SU-DHL-6 (cell line): ENCODE results near the gene TRIM28.

Experiments
- H2AFZ ChIP-seq: fragments of 200-600 bp; sonication (generic); 2 replicates; pipeline ENCODE4 v1.6.1; 2014; ENCODE audit warnings: low read depth, mild to moderate bottlenecking, moderate library complexity, mixed read lengths, antibody characterized with exemption, low read length; ENCODE audit not compliant: severe bottlenecking
- H3F3A ChIP-seq: fragments of 200-600 bp; shearing (Covaris generic); 2 replicates; pipeline ENCODE4 v1.6.0; 2016; ENCODE audit warnings: antibody characterized with exemption, mild to moderate bottlenecking; ENCODE audit not compliant: insufficient read depth
- H3K27ac ChIP-seq: fragments of 200-600 bp; sonication (generic); 2 replicates; pipeline ENCODE4 v1.5.1; 2016; ENCODE audit warnings: low read depth, mild to moderate bottlenecking, low read length, moderate library complexity, mixed read lengths
- H3K27me3 ChIP-seq: fragments of 200-600 bp; sonication (generic), shearing (Covaris generic); 2 replicates; pipeline ENCODE4 v1.6.0; 2014; ENCODE audit warnings: mild to moderate bottlenecking, low read length
- H3K36me3 ChIP-seq: fragments of 200-600 bp; sonication (generic); 2 replicates; pipeline ENCODE4 v1.6.1; 2014; ENCODE audit warnings: mild to moderate bottlenecking, low read length, mixed read lengths
- H3K4me2 ChIP-seq: fragments of 300-600, 200-600 bp; shearing (Covaris generic), sonication (generic); 2 replicates; pipeline ENCODE4 v1.6.0; 2014; ENCODE audit warnings: low read length, low read depth, mild to moderate bottlenecking; ENCODE audit not compliant: poor library complexity, severe bottlenecking
- H3K4me3 ChIP-seq: fragments of 200-600 bp; sonication (generic); 2 replicates; pipeline ENCODE4 v1.5.1; 2014; ENCODE audit warnings: antibody characterized with exemption, low read length, mild to moderate bottlenecking, mixed read lengths; ENCODE audit not compliant: insufficient read depth, poor library complexity, severe bottlenecking
- H3K79me2 ChIP-seq: fragments of 200-600 bp; sonication (generic); 2 replicates; pipeline ENCODE4 v1.6.1; 2014; ENCODE audit warnings: mild to moderate bottlenecking, low read length, moderate library complexity; ENCODE audit not compliant: insufficient read depth
- H3K9ac ChIP-seq: fragments of 200-600 bp; sonication (generic); 2 replicates; pipeline ENCODE4 v1.7.0; 2014; ENCODE audit warnings: mild to moderate bottlenecking, low read length
- H3K9me2 ChIP-seq: fragments of 200-600 bp; sonication (generic); replicated peaks from 2 replicates; pipeline ENCODE4 v1.6.1; 2014; ENCODE audit warnings: low read length; ENCODE audit not compliant: insufficient read depth
- H3K9me3 ChIP-seq: fragments of 200-600 bp; sonication (generic); 2 replicates; pipeline ENCODE4 v1.6.1; 2014; ENCODE audit warnings: low read length, mixed read lengths; ENCODE audit not compliant: insufficient read depth
- H4K20me1 ChIP-seq: fragments of 200-600 bp; sonication (generic); 2 replicates; pipeline ENCODE4 v1.6.1; 2014; ENCODE audit warnings: low read depth, mild to moderate bottlenecking, antibody characterized with exemption, low read length, moderate library complexity, mixed read lengths
- EZH2phosphoT487 ChIP-seq: fragments of 200-600 bp; sonication (generic), shearing (Covaris generic); conservative IDR thresholded peaks from 2 replicates; pipeline ENCODE4 v1.6.1; 2018; ENCODE audit warnings: mild to moderate bottlenecking, antibody characterized with exemption, low read length, moderate library complexity, mixed read lengths
- TF ChIP-seq, protein P1 (sequence below): fragments of 200-600 bp; sonication (generic); IDR thresholded peaks from one replicate; pipeline ENCODE4 v1.5.1; 2017; ENCODE audit warnings: antibody characterized with exemption, mild to moderate bottlenecking, low read length, moderate library complexity; ENCODE audit not compliant: insufficient read depth, poor library complexity, severe bottlenecking

TRIM28 gene

GRCh38 chr19:58563034-58563573 lies 19.2 kb downstream of the TRIM28 start:
- Histone ChIP-seq H3K9me3 (no peaks in the 10 kb centered on the region), H3K9me2 (no peaks in the 10 kb centered on the region), H3K4me3 (no peak overlapping the region), H3F3A (peaks cover 39% of the 10 kb centered on the region), H2AFZ (no peak overlapping the region), H3K27me3 (no peaks in the 10 kb centered on the region), H3K27ac (no peak overlapping the region), H3K36me3 (no peaks in the 10 kb centered on the region), H3K4me2 (peak overlapping the region; percentile 30), H3K79me2 (peaks cover under 1% of the 10 kb centered on the region), H3K9ac (no peak overlapping the region), H4K20me1 (no peaks in the 10 kb centered on the region)
- no peak for TF ChIP-seq EZH2phosphoT487
- TF ChIP-seq, protein P1, sequence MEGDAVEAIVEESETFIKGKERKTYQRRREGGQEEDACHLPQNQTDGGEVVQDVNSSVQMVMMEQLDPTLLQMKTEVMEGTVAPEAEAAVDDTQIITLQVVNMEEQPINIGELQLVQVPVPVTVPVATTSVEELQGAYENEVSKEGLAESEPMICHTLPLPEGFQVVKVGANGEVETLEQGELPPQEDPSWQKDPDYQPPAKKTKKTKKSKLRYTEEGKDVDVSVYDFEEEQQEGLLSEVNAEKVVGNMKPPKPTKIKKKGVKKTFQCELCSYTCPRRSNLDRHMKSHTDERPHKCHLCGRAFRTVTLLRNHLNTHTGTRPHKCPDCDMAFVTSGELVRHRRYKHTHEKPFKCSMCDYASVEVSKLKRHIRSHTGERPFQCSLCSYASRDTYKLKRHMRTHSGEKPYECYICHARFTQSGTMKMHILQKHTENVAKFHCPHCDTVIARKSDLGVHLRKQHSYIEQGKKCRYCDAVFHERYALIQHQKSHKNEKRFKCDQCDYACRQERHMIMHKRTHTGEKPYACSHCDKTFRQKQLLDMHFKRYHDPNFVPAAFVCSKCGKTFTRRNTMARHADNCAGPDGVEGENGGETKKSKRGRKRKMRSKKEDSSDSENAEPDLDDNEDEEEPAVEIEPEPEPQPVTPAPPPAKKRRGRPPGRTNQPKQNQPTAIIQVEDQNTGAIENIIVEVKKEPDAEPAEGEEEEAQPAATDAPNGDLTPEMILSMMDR: no peak

GRCh38 chr19:58563823-58564222 lies 20.0 kb downstream of the TRIM28 start:
- H3K36me3 ChIP-seq: no peaks in the 10 kb centered on the region
- no peaks in the 10 kb centered on the region for H4K20me1 ChIP-seq
- H3K4me2 ChIP-seq: no peak overlapping the region
- H3K27ac ChIP-seq: no peak overlapping the region
- no peaks in the 10 kb centered on the region for H3K9me2 ChIP-seq
- no peaks in the 10 kb centered on the region for H3K9me3 ChIP-seq
- TF ChIP-seq EZH2phosphoT487: no peak
- TF ChIP-seq, protein P1: no peak
- H2AFZ ChIP-seq: no peak overlapping the region
- no peak overlapping the region for H3K9ac ChIP-seq
- H3K27me3 ChIP-seq: no peaks in the 10 kb centered on the region
- peaks cover 39% of the 10 kb centered on the region for H3F3A ChIP-seq
- H3K79me2 ChIP-seq: no peaks in the 10 kb centered on the region
- H3K4me3 ChIP-seq: no peak overlapping the region

- Histone ChIP-seq H3K4me3 (no peak overlapping the region), H3K79me2 (no peaks in the 10 kb centered on the region), H3K4me2 (no peak overlapping the region), H3K9ac (no peak overlapping the region), H3K9me3 (no peaks in the 10 kb centered on the region), H4K20me1 (no peaks in the 10 kb centered on the region), H3K27ac (no peak overlapping the region), H3K9me2 (no peaks in the 10 kb centered on the region), H3K27me3 (no peaks in the 10 kb centered on the region), H2AFZ (no peak overlapping the region), H3F3A (peaks cover 16% of the 10 kb centered on the region; the same call in 1 of the 2 replicates), H3K36me3 (no peaks in the 10 kb centered on the region)
- no peak for TF ChIP-seq EZH2phosphoT487
- TF ChIP-seq, protein P1: no peak
These were observed 23.1 kb downstream of the TRIM28 start for GRCh38 chr19:58566989-58567388.
